Kidney epithelial cell (primary cell): ENCODE data around the gene CA10. TPM values are rescaled to one million over a fixed set of nuclear protein-coding genes. Genes with fewer than 3 reads are reported as not detected.

Source experiments
- DNase-seq: peaks from one replicate; pipeline ENCODE4 v3.0.0-alpha.2; 2010; ENCODE audit warnings: low read depth
- H3K27me3 ChIP-seq: 2 replicates; pipeline ENCODE4 v1.6.0; 2011; ENCODE audit warnings: low read length; ENCODE audit not compliant: control insufficient read depth, insufficient read depth
- H3K36me3 ChIP-seq: 2 replicates; pipeline ENCODE4 v1.5.1; 2011; ENCODE audit warnings: low read length; ENCODE audit not compliant: control insufficient read depth, insufficient read depth
- H3K4me3 ChIP-seq: 2 replicates; pipeline ENCODE4 v1.5.1; 2011; ENCODE audit warnings: low read depth, mild to moderate bottlenecking, control low read depth, low read length
- total RNA-seq: library from RNA; depleted of rRNA; stranded (reverse); fragments of >200 nt; gene quantifications from 2 replicates; pipeline ENCODE4 v1.2.3, GENCODE V29; 2015
- TF ChIP-seq, protein P1 (sequence below): IDR thresholded peaks from 2 replicates; pipeline ENCODE4 v1.5.1; 2011; ENCODE audit warnings: mild to moderate bottlenecking, moderate library complexity, low read length, control low read depth, inconsistent platforms; ENCODE audit not compliant: insufficient read depth, poor library complexity, severe bottlenecking

CA10 gene
- total RNA-seq, 1 donor from 2014 or later = 0.13 TPM

- Histone ChIP-seq H3K36me3 (no peaks in the 10 kb centered on the region), H3K27me3 (no peaks in the 10 kb centered on the region), H3K4me3 (no peak overlapping the region)
- no peak for DNase-seq
- TF ChIP-seq, protein P1, sequence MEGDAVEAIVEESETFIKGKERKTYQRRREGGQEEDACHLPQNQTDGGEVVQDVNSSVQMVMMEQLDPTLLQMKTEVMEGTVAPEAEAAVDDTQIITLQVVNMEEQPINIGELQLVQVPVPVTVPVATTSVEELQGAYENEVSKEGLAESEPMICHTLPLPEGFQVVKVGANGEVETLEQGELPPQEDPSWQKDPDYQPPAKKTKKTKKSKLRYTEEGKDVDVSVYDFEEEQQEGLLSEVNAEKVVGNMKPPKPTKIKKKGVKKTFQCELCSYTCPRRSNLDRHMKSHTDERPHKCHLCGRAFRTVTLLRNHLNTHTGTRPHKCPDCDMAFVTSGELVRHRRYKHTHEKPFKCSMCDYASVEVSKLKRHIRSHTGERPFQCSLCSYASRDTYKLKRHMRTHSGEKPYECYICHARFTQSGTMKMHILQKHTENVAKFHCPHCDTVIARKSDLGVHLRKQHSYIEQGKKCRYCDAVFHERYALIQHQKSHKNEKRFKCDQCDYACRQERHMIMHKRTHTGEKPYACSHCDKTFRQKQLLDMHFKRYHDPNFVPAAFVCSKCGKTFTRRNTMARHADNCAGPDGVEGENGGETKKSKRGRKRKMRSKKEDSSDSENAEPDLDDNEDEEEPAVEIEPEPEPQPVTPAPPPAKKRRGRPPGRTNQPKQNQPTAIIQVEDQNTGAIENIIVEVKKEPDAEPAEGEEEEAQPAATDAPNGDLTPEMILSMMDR = no peak
Observed at GRCh38 chr17:51819341-51820219, 338.9 kb downstream of the CA10 start.

DNA sequence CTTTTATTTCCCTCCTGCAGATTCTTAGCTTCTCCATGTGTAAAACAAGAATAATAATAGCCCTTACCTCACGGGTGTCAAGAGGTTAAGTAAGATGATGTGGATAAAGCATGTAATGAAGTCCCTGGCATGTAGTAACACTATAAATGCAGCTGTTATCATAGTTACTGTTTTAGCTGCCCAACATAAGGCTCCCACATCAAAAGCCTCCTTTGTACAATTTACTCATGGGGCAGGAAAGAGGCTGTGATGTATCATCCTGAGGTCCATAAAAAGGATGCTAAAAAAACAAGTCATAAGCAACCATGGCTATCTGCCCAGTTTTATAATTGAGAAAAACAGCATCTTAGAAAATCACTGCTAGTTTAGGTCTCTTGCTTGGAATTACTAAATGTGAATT, 339.7 kb downstream of the CA10 start:
- no peaks in the 10 kb centered on the region for H3K27me3 ChIP-seq
- TF ChIP-seq, protein P1 = no peak
- no peak for DNase-seq
- no peaks in the 10 kb centered on the region for H3K36me3 ChIP-seq
- no peak overlapping the region for H3K4me3 ChIP-seq

GRCh38 chr17:51817955-51818354, 340.6 kb downstream of the CA10 start:
- H3K27me3 ChIP-seq = no peaks in the 10 kb centered on the region
- TF ChIP-seq, protein P1 = no peak
- H3K4me3 ChIP-seq = no peak overlapping the region
- DNase-seq = no peak
- H3K36me3 ChIP-seq = no peaks in the 10 kb centered on the region

- TF ChIP-seq, protein P1 = no peak
- DNase-seq = no peak
Observed at GRCh38 chr17:51817117-51817516, 341.4 kb downstream of the CA10 start.

DNA sequence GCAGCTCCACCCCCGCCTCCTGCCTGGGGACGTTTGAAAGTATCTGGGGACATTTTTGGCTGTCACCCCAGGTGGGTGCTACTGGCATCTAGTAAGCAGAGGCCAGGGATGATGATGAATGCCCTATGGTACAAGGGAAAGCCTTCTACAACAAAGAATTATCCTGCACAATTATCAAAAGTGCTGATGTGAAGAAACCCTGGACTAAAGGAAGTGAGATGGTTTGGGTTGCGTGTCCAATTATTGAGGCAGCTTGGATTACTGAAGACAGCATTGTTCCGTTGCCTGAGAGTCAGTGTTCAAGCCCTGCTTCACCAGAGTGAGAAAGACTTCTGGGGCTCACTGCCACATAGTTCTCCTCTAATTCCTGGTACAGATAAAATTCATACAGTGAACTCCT, 343.4 kb downstream of the CA10 start:
- no peak for DNase-seq
- H3K4me3 ChIP-seq = no peak overlapping the region
- H3K27me3 ChIP-seq = no peaks in the 10 kb centered on the region
- no peaks in the 10 kb centered on the region for H3K36me3 ChIP-seq
- TF ChIP-seq, protein P1 = no peak

More at GRCh38 chr17:51817117-51817516, 341.4 kb downstream of the CA10 start:
- Histone ChIP-seq H3K27me3 (no peaks in the 10 kb centered on the region), H3K36me3 (no peaks in the 10 kb centered on the region), H3K4me3 (no peak overlapping the region)
